Activated CD4-positive, alpha-beta T cell treated with anti-CD3 and anti-CD28 coated beads, Interleukin-2, amount 50 U/mL, for 24 hours (primary cell): ENCODE measurements around the gene SOX8.
"Not testable (repeated sequence)": the region's sequence is repeated elsewhere in the genome, so short reads cannot be mapped to it uniquely, and the experiment has no call there.

Experiments used
- DNase-seq, 2 donors: peaks; one replicate each; pipeline ENCODE4 v3.0.0-alpha.2; 2020; ENCODE audit warnings: low read depth in 1 of 2, low spot score in 1 of 2

SOX8 gene

DNA sequence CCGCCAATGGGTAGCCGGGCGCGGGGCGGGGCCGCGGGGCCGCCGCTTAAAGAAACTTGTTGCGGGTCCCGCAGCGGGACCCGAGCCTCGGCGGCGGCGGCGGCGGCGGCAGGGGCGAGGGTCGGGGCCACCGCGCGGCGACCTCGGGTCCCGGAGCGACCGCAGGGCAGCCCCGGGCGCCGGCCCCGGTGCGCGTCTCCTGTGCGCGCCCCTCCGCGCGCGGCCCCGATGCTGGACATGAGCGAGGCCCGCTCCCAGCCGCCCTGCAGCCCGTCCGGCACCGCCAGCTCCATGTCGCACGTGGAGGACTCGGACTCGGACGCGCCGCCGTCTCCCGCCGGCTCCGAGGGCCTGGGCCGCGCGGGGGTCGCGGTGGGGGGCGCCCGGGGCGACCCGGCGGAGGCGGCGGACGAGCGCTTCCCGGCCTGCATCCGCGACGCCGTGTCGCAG is at the start of gene SOX8:
Gene SOX8, plus strand, starts transcription at position 76 of the 450 bp plus-strand sequence. Its CDS starts 153 bp downstream, at position 229.
- no peak for DNase-seq

GRCh38 chr16:932831-933330 is 48.7 kb upstream of the SOX8 start:
- no peak for DNase-seq

DNA sequence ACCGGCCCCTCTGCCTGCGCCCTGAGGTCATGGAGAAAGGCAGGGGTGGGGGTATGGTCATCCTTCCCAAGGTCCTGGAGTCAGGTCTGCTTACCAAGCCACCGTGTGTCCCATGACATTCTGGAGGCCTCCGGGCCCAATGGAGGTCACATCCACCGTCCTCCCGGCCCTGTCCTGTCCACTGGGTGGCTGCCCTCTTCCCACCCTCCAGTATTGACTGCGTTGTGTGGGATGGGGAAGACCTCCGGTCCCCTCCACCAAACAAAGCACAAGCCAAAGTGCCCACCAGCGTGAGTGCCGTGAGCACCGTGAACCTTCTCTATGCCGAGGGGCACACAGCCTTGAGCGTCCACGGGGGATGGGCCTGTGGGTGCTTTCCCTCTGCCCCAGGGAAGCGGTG is 48.0 kb upstream of the SOX8 start:
- no peak for DNase-seq

GRCh38 chr16:934178-934577 is 47.4 kb upstream of the SOX8 start:
- no peak for DNase-seq

- DNase-seq, result no peak
Measured at GRCh38 chr16:935684-936083, 45.9 kb upstream of the SOX8 start.

DNA sequence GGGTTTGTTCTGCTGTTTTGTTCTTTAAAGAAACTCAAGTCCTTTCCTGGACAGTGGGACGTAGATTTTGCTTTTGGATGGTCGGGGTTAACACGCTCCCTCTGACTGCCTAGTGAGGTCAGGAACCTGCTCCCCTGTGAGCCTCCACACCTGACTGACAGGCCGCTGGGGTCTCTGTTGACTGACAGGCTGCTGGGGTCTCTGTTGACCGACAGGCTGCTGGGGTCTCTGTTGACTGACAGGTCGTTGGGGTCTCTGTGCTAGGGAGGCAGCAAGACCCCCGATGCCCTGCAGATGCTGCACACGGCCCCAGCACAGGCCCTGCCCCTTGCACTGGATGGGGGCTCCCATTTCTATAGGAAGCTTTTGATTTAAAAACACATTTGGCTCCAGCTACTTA is 44.3 kb upstream of the SOX8 start:
- no peak for DNase-seq

GRCh38 chr16:937723-938122 is 43.8 kb upstream of the SOX8 start:
- no peak for DNase-seq

DNA sequence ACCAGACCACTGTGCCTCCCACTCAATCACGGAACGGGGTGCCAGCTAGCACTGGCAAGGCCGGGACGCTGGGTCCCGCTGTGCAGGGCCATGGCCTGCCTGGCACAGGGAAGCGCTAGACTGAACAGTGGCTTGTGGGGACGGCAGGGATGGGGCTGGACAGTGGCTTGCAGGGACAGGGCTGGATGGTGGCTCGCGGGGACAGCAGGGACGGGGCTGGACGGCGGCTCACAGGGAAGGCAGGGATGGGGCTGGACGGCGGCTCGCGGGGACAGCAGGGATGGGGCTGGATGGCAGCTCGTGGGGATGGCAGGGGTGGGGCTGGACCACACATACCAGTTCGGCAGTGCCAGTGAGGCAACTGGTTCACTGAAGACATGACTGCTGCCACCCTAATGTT is 43.4 kb upstream of the SOX8 start:
- no peak for DNase-seq

- DNase-seq, result no peak
Measured at GRCh38 chr16:938752-939151, 42.8 kb upstream of the SOX8 start.

DNA sequence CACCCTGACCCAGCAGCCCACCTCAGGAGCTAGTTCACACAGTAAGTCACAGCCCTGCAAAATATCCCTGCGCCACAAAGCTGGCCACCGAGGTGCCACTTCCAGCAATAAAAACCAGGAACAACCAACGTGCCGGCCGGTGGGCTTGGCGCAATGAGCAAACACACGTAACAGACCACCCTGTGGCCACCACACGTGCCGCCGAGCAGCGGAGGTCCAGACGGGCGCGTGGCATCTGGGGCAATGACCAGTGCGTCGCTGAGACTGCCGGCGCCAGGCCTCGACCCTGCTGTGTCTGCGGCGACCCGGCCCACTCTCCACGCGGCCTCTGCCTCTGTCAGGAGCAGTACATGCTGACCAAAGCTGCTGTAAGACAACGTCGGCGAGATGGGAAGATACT is 42.3 kb upstream of the SOX8 start:
- no peak for DNase-seq

DNA sequence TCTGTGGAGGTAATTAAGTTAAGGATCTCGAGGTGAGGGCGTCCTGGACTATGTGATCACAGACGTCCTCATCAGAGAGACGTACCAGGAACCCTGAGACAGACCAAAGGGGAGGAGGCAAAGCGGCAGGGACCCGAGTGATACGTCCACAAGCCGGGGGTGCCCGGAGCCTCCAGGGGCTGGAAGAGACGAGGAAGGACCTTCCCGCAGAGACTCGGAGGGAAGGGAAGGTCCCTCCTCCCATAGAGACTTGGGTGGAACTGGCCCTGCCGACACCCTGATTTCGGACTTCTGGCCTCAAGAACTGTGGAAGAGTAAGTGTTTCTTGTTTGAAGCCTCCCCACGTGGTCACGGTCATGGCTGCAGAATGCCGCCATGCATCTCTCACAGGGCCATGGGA is 41.6 kb upstream of the SOX8 start:
- DNase-seq, result no peak

DNA sequence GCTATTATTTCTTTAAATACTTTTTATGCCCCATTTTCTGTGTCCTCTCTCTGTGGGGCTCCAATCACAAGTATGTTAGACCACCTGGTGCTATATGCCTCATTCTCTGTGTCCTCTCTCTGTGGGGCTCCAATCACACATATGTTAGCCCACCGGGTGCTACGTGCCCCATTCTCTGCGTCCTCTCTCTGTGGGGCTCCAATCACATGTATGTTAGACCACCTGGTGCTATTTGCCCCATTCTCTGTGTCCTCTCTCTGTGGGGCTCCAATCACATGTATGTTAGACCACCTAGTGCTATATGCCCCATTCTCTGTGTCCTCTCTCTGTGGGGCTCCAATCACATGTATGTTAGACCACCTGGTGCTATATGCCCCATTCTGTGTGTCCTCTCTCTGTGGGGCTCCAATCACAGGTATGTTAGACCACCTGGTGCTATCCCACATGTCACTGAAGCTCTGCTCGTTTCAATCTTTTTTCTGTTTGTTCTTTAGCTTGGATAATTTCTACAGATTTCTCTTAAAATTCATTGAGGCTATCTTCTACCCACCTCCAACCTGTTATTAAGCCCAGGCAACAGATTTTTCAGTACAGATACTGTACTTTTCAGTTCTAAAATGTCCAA is 39.0 kb upstream of the SOX8 start:
- no peak for DNase-seq

- DNase-seq, result no peak
Measured at GRCh38 chr16:943971-944370, 37.6 kb upstream of the SOX8 start.

DNA sequence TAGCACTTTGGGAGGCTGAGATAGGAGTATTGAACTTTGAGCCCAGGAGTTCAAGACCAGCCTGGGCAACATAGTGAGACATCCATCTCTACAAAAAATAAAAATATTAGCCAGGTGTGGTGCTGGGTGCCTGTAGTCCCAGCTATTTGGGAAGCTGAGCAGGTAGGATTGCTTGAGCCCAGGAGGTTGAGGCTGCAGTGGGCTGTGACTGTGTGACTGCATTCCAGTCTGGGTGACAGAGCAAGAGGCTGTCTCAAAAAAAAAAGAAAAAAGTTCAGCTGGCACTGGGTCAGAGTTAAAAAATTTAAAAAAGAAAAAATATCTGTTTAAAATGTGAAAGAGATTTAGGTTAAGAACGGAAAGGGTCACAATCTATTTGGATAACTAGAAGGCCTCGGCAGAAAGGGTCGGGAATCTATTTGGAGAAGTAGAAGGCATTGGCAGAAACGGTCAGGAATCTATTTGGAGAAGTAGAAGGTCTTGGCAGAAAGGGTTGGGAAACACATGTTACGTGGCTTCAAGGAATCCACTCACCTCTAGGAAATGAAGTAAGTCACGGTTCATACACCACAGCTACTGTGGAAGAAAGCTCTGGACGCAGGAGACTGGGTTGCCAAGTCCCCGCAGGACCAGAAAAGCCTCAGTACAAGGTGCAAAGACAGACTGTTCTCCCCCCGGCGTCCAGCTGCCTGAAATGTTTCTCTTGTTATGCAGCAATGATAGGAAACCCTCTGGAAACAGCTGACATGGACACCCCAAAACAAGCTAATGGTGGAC is 36.1 kb upstream of the SOX8 start:
- no peak for DNase-seq

GRCh38 chr16:946048-946395 is 35.5 kb upstream of the SOX8 start:
- no peak for DNase-seq

- DNase-seq, result no peak
Measured at GRCh38 chr16:947255-947921, 34.2 kb upstream of the SOX8 start.

DNA sequence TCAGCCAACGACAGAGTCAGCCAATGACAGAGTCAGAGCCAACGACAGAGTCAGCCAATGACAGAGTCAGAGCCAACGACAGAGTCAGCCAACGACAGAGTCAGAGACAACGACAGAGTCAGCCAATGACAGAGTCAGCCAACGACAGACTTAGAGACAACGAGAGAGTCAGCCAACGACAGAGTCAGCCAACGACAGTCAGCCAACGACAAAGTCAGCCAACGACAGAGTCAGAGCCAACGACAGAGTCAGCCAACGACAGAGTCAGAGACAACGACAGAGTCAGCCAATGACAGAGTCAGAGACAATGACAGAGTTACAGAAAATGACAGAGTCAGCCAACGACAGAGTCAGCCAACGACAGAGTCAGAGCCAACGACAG is 33.7 kb upstream of the SOX8 start:
- DNase-seq, result not testable (repeated sequence)

- not testable (repeated sequence) for DNase-seq
Measured at GRCh38 chr16:948767-949166, 32.8 kb upstream of the SOX8 start.

DNA sequence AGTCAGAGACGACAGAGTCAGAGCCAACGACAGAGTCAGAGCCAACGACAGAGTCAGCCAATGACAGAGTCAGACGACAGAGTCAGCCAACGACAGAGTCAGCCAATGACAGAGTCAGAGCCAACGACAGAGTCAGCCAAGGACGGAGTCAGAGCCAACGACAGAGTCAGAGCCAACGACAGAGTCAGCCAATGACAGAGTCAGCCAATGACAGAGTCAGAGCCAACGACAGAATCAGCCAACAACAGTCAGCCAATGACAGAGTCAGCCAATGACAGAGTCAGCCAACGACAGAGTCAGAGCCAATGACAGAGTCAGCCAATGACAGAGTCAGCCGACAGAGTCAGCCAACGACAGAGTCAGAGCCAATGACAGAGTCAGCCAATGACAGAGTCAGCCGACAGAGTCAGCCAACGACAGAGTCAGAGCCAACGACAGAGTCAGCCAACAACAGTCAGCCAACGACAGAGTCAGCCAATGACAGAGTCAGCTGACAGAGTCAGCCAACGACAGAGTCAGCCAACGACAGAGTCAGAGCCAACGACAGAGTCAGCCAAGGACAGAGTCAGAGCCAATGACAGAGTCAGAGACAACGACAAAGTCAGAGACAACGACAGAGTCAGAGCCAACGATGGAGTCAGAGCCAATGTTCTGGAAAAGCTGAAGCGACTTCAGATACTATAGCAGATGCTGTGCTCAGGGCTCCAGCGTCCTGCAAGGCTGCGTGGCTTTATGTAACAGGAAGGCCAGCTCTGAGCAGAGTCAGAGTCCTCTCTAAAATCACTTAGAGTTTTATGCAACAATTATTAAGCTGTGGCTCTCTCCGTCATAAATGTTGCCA is 30.6 kb upstream of the SOX8 start:
- not testable (repeated sequence) for DNase-seq

DNA sequence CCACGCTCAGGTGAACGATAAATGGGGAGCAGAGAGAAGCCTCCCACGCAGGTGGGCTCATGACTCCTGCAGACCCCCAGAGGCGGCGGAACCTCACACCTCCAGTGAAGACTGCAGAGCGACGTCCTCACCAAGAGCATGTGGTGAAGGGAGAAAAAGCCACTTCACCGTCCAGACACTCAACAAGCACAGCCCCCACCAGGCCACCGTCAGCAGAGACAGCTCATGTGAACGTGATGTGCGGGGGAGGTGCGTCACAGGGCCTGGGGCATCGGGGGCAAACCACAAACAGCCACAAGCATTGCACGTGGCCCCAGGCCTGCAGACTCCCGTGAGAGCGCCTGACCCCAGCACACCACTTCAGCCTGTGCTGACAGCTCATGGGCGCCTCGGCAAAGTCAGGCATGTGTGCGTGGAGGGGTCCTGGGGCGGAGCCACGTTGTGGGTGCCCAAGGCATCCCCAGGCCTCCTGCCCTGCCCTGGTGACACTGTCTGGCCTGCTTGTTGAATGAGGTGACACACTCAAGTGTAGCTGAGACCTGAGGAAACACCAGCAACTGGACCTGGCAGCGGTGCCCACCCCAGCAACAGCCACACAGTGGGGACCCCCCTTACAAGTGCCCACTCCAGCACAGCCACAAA is 29.8 kb upstream of the SOX8 start:
- DNase-seq, result no peak

GRCh38 chr16:952321-952720 is 29.2 kb upstream of the SOX8 start:
- DNase-seq, result no peak
